Measurements from ENCODE around the gene JPH3. TPM values are rescaled to one million over a fixed set of nuclear protein-coding genes. Genes with fewer than 3 reads are reported as not detected.

The JPH3 gene
- polyA plus RNA-seq, 3 donors, result 1.0 to 1.2 (median 1.1) TPM

GRCh38 chr16:87694441-87695125 is 92.3 kb downstream of the JPH3 start:
- no peak for DNase-seq

- no peak for DNase-seq
These were observed 93.2 kb downstream of the JPH3 start for GRCh38 chr16:87695534-87695933.

DNA sequence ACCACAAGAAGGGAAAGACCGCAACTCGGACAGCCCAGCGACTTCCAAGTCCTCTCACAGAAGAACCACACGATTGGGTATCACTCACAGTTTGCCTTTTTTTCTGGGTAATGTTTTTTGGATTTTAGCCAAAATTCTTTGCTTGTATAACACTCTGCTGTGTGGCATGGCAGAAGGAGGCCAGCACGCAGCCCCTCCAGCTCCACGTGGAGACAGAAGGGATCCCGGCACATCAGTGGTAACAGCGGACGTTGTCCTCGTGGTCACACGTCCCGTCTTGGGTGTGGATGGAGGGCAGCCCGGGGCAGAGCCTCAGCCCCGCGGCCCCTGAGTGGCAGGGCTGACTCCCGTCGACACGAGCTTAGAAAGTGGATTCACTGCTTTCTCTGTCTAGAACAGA is 94.4 kb downstream of the JPH3 start:
- DNase-seq, result no peak

DNA sequence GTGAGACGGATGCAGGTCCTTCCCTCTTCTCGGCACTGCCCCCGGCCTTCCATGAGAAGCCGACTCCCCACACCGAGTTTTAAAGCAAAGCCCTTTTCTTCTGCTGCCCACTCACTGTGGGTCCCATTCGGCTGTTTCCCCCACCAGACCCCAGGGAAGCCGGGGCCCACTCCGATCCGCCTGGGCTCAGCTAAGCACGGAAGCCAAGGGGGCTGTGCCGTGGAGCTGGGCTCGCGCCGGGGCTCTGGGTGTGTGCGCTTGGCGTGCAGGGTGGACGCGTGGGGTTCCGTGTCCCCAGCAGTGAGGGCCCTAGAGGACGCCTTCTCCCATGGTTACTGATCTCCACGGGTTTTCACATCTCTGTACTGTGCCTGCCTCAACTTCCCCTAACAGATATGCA is 94.9 kb downstream of the JPH3 start:
- no peak for DNase-seq

GRCh38 chr16:87697792-87698191 is 95.5 kb downstream of the JPH3 start:
- DNase-seq, result no peak

- DNase-seq, result no peak
These were observed 95.9 kb downstream of the JPH3 start for GRCh38 chr16:87698241-87698640.

GRCh38 chr16:87698676-87699199 is 96.4 kb downstream of the JPH3 start:
- no peak for DNase-seq

DNA sequence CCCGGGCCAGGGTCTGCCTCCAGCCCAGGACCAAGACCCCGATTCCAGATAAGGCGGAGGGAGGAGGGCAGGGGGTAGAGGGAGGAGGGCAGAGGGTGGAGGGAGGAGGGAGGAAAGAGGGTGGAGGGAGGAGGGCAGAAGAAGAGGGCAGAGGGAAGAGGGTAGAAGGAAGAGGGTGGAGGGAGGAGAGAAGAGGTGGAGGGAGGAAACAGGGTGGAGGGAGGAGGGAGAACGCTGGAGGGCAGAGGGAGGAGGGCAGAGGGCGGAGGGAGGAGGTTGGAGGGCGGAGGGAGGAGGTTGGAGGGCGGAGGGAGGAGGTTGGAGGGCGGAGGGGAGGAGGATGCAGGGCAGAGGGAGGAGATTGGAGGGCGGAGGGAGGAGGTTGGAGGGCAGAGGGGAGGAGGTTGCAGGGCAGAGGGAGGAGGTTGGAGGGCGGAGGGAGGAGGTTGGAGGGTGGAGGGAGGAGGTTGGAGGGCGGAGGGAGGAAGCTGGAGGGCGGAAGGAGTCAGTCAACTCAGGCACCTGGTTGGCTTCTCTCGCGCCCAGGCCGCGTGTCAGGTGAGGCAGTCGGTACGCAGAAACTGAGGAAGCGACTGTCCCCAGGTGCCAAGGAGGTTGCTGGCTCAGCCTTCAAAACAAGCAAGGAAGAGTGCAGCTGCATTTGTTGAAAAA is 98.2 kb downstream of the JPH3 start:
- DNase-seq, result no peak

DNA sequence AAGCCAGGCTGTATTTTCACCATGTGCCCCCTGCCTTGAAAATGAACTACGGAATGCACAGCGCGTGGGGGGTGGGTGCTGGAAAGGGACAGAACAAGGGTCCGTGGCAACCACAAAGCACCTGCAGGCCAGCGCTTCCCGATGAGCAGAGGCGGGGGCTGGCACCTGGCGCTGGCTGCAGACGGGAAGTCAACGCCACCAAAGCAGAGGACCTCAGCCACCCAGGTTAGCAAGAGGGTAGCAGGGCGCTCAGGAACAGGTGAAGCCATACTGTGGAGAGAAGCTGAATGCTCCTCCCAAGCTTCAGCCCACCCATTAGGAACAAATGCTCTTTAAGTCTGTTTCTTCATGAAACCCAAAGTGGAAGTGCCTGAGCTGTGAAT is 98.8 kb downstream of the JPH3 start:
- DNase-seq, result no peak

DNA sequence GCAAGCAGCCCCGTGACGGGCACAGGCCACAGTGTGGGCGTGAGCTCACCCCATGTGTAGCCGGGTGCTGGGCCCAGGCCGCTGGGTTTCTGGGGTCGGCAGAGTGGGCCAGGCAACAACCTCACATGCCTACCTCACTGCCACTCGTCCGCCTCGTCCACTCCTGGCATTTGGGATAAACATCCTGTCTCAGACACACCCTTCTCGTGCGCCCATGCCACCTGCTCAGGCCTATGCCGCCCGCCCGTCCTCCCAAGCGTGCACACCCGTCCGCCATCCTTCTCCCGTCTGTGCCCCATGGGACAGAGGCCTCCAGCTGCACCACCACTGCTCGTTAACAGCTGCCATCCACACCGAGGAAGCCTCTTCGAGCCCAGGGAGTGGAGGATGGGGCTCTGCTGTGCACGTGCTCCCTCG is 99.2 kb downstream of the JPH3 start:
- no peak for DNase-seq

GRCh38 chr16:87702325-87702811 is 100.1 kb downstream of the JPH3 start:
- no peak for DNase-seq

DNA sequence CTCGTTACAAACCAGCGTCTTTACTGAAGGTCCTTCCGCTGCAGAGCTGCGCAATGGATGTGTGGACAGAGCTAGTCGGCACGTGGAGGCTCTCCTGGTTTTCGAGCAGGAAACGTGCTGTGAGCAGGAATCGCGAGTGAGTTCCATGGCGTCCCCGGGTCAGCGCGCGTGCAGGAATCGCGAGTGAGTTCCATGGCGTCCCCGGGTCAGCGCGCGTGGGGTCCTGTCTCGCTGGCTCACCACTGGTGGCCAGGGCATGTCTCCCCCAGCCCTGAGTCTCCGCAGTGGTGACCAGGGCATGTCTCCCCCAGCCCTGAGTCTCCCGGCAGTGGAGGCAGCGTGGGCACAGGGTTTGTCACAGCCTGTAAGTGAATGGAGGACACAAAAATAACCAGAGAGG is 100.8 kb downstream of the JPH3 start:
- DNase-seq, result no peak

DNA sequence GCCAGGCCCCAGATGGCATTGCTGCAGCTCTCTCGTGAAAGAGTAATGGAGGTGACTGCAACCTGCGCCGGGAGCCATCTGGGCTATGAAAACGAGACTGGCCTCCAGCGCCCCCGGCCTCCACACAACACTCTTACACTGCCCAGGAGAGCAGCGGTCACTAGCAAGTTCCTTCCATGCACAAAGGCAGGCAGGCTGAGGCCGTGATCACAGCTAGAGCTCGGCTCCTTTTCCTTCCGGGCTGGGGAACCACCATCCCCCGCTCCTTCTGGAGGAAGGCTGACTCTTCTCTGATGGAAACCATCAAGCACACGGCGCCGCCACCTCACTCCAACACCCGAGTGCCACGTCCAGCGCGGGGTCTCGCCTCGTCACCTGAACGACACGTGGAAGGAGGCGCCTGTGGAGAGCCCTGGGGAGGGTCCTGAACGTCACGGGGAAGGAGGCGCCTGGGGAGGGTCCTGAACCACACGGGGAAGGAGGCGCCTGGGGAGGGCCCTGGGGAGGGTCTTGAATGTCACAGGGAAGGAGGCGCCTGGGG is 101.6 kb downstream of the JPH3 start:
- no peak for DNase-seq

- no peak for DNase-seq
These were observed 102.5 kb downstream of the JPH3 start for GRCh38 chr16:87704754-87705353.

DNA sequence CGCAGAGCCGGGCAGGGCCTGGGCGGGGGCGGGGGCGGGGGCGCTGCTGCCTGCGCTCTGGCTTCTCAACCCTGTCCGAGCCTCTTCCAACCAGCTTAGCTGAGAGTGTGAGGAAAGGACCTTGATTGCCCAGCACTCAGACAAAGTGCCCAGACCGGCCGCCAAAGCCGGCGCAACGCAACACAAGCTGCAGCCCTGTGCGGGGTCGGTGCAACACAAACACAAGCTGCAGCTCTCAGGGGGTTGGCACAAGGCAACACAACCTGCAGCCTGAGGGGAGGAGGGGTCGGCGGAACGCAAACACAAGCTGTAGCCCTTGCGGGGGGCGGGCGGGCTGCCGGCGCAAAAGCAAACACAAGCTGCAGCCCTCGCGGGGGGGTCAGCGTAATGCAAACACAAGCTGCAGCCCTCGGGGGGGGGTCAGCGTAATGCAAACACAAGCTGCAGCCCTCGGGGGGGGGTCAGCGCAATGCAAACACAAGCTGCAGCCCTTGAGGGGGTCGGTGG is 103.5 kb downstream of the JPH3 start:
- DNase-seq, result no peak

DNA sequence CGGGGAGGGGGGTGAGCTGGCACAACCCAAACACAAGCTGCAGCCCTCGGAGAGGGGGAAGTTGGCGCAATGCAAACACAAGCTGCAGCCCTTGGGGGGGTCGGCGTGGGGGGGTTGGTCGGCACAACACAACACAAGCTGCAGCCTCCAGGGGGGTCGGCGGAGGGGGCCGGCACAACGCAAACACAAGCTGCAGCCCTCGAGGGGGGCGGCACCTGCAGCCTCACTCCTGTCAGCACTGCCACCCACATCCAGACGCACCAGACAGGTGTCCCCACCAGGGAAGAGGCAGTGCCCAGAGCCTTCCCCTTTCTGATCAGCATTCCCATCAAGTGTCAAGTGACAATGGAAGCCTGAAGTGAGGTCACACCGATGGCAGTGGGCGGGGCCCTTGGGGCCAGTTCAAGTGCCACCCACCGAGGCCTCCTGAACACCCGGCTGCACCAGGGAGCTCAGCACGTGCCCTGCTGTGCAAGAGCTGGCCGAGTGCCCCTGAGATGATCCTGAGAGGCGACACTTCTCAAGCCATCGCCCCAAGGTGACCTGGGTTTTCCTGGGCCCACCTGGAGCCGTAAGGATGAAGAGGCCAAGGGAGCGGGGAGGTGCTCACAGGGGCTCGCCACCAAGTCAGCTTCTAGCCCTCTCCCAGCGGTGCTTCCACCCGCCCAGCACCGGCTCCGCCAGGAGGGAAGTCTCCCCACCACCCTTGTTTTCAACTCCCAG is 104.1 kb downstream of the JPH3 start:
- DNase-seq, result no peak

DNA sequence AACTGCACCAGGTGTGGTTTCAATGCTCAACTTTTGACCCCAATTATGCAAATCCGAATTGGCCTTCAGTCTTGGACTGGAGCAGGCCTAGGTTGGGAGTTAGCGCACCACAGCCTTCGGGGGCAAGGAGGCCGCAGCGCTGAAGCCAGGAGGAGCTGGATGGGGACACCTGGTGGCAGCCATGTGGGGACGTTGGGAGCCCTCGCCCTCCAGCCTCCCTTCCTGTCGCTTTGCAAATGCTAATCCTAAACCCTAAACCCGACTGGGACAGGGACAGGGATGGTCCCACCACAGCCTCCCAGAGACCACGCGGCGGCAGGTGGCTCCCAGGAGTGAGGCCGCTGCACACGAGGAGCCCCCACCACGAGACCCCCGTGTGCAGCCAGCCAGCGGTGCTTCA is 104.8 kb downstream of the JPH3 start:
- DNase-seq, result no peak

DNA sequence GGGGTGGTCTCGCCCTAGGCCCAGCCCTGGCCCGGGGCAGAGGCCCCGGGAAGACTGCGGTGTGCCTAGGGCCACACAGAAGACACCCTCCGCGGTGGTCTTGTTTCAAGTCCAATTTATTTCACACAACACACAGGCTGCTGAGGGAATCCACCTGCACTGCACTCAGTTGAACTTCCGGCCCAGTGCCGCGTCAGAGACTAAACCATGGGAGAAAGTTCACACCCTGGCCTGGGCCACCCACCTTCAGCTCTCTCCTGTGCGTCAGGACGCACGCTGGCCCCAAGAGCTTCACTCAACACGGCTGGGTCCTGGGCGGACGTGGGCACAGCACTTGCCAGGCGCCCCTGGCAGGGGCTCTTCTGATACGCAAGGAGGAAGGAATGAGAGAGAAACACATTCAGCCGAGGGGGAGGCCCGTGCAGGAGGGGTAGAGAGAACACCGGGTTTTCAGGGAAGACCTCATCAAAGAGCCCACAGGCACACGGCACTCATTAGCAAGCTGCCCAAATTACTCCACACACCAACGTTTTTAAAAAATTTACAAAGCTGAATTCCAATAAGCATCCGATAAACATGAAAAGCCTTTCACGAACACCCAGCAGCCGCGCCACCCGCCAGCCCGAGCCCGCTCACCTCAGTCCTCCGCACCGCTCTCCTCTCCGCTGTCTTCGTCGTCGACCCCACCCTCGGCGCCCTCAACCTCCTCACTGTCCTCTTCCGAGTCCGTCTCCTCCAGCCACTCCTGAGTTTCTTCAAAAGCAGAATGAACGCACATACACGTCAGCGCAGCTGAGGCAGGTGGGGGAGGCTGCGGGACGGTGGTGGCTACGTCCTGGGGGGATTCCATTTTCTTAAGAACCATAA is 105.6 kb downstream of the JPH3 start:
- no peak for DNase-seq

DNA sequence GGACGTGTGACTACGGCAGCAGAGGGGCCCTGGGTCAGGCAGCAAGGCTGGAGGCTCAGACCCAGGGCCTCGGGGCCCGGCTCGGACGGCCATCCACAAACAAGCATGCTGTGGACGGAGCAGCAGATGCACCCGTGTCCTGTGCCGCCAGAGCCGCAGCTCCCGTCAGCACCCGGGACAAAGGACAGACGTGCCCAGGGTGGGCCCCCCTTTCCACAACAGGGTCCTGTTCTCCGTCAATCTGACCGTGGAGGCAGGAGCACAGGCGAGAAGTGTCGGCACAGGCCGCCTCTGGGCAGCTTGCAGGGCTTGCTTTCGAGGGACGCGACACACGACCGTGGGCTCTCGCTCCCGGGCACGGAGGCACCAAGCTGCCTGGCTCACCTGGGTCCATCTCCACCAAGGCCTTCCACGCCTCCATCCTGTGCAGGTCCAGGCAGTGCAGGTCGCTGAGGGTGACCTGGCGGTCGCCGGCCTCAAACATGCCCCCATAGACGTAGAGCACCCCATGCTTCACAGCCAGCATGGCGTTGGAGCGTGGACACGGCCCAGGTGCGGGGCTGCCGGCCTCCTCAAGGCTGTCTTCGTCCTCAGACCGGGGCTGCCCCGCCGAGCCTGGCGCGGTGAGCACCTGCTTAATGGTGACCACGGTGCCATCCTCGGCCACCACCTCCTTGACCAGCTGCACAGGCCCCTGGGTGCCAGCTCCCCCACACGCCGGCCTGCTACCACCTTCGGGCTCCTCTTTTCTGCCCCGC is 106.8 kb downstream of the JPH3 start:
- DNase-seq, result no peak

DNA sequence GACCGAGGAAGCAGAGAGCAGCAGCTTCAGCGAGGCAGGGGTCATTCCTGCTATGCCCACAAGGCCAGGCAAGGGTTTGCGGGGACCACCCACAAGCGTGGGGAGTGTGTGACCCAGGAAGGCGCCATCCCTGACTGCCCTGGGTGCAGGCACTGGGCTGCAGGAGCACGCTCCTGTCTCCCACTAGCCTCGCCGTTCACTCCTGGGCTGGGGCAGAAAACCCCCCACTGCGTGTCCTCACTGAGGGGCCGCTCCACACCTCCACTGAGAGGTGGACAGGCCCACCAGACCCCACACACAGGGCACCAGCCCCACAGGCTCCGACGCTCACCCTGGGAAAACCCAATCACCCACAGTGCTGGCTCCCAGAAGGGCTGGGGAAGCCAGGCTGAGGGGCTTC is 107.4 kb downstream of the JPH3 start:
- no peak for DNase-seq
